ENCODE results near the gene GLIS1.
"Not testable (repeated sequence)": the region's sequence is repeated elsewhere in the genome, so short reads cannot be mapped to it uniquely, and the experiment has no call there.

GLIS1 gene

DNA sequence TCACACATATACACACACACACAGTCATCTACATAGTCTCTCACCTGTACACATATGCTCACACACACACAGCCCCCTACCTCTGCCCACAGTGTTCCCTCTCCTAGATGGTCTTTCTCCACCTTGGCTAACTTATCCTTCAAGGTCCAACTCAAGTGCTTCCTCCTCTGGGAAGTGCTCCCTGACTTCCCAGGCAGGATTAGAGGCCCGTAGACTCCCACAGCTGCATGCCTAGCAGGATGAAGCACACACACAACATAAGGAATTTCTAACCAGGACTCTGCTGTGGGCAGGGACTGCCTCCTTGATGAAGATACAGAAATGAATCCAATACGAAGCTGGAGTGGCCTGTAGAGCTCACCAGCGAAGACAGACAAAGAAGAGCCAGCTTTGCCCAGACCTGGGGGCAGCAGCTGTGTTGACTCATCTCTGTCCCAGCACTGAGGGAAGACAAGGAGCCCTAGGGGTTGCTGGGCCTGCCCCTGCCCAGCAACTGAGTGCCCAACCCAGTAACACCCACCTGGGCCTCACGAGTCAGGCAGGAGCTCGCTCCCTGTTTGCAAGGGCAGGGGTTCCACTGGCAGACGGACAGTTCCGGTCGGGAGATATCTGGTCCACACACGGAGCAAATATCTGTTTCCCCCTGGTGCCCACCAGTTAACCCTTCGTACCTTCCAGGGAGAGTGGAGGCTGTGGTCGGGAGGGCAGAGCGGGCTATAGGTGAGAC lies 178.9 kb downstream of the GLIS1 start:
- no peak for DNase-seq (ENCODE audit: low spot score)

DNA sequence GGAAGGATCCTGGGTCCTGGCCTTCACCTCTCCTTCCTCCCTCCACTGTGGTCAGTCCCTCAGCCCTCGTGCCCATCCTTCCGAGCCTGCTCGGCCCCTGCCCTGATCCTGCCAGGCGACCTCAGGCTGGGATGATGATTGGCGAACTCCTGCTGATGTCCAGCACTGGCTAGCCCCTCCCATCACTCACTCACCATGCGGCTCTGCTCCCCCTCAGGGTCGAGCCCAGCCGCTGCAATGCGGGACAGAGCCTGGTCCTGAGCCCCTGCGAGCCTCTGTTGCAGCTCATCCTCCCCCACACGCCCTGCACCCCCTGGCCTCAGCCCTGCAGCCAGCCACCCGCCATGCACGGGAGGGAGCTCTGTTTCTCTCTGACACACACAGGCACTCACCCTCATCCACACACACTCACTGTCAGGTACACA lies 179.6 kb downstream of the GLIS1 start:
- no peak for DNase-seq (ENCODE audit: low spot score)

GRCh38 chr1:53558739-53559315 lies 180.1 kb downstream of the GLIS1 start:
- no peak for DNase-seq (ENCODE audit: low spot score)

DNA sequence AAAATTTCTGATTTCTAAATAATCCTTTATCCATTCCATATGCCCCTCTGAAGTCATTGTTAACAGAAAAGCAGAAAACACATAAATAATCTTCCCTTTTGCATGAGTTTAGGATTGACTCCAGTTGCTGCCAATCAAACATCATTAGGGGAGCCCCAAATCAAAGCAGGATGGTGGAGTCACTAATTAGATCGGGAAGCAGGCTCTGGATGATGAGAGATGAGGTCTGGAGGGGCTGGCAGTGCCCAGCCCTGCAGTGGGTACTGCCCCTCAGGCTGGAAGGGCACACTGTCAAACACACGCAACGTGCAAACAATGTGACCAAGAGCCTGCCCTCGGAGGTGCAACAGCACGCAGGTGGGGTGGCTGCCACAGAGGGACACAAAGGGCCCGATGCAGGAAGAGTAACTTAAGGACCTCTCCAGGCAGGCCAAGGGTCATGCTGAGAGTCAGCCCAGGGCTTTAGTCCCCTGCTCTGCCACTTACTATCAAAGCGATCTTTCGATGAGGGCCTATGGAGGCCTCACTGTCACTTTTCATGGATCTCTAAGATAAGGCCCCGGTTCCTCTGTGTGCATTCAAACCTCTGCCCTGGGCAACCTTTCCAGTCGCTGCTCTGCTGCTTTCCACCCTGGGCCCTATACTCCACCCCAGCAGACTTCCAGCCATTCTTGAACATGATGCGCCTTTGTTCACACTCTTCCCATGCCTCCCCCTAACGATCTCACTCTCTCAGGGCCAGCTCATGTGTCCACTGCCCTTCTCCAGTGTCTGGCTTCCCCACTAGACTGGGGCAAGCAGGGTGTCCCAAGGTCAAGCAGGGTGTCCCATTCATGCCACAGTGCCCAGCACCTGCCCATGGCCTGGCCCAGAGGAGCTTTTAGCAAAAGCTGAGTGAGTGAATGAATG lies 180.9 kb downstream of the GLIS1 start:
- DNase-seq (ENCODE audit: low spot score), result no peak

DNA sequence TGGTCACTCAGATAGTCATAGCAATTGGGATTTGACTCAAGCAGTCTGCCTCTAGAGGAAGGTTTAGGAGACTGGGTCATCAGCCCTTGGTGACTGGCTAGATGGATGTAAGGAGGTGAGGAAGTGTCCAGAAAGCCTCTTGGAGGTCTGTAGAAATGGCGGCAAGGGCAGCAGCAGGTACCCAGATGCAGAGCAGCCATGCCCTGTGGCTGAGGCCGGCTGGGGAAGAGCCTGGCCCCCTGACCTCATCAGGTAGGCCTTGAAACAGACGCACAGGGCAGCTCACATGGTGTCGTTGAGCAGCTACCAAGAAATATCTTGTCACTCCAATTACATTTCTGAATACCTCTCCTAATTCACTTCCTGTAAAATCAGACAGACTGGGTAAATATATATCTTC lies 181.6 kb downstream of the GLIS1 start:
- no peak for DNase-seq (ENCODE audit: low spot score)

GRCh38 chr1:53556657-53557227 lies 182.2 kb downstream of the GLIS1 start:
- DNase-seq (ENCODE audit: low spot score), result no peak

- not testable (repeated sequence) for DNase-seq (ENCODE audit: low spot score)
Observed at GRCh38 chr1:53555620-53556326, 183.2 kb downstream of the GLIS1 start.

GRCh38 chr1:53554592-53555305 lies 184.2 kb downstream of the GLIS1 start:
- no peak for DNase-seq (ENCODE audit: low spot score)

- no peak for DNase-seq (ENCODE audit: low spot score)
Observed at GRCh38 chr1:53553734-53554509, 185.0 kb downstream of the GLIS1 start.

GRCh38 chr1:53552981-53553733 lies 185.8 kb downstream of the GLIS1 start:
- no peak for DNase-seq (ENCODE audit: low spot score)

DNA sequence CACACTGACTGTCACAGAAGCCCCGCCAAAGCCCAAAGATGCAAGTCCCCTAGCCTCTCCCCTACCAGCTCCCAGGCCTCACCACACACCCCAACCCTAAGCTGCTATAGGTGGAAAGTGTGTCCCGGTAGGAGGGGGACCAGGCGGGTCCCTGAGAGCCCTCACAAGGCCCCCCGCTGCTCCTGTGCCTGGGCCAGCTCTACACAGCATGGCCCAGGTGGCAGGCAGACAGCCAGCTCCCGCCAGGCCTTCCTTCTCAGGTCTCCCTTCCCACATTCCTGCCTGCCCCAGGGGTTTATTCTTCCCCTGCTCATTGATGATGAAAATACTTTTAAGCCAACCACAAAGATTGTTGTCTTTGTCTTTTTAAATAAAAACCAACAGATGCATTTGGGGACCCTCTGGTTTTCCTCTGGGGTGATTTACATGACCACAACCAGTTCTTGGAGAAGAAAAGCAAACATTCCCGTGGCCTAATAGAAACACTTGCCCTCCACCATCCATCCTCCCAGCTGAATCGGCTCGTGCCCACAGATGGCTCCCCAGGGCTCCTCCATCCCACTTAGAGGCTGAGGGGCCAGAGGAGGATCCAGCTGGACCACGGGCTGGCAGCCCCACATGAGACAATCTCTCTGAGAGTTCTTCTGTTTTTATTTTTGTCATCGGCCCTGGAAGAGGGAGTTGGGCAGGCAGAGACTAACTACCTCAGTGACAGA lies 186.7 kb downstream of the GLIS1 start:
- DNase-seq (ENCODE audit: low spot score), result no peak

- DNase-seq (ENCODE audit: low spot score), result no peak
Observed at GRCh38 chr1:53551428-53551995, 187.5 kb downstream of the GLIS1 start.

DNA sequence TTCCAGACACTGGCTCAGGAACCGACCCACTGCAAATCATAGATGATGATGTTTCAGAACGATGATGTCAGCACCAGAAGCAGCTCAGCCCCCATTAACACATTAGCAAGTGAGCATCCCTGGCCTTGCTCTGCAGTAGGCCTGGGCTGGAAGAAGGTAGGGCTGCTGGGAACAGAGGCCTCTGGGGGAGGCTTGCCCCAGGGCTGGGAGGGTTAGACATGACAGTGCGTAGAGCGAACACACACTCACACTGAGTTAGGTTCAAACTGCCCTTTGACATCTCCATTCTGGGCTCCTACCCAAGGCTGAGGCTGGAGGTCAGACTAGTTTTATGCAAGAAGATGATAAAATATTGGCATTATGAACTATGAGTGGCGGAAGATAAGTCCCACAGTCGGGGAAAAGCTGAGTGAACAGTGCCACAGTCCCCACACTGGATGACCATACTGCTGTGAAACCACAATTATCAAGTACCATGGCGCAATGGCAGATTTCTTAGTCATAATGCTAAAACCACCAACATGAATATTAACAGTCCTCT lies 188.7 kb downstream of the GLIS1 start:
- no peak for DNase-seq (ENCODE audit: low spot score)

DNA sequence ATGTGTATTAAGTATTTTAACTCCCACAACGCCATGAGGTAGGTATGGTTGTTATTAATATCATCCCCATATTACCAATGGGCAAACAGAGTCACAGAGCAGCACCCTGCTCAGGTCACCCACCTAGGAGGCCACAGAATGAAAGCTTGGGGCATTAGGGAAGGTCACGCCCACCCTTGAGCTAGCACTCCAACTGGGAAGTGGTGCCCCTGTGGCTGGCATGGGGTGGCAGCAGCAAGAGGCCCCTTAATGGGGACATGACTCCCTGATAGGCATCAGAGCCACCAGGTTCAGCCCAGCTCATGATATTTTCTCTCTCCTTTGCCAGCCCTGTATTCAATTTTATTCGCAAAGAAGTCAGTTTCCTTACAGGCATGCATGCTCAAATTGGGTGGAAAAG lies 189.2 kb downstream of the GLIS1 start:
- no peak for DNase-seq (ENCODE audit: low spot score)

DNA sequence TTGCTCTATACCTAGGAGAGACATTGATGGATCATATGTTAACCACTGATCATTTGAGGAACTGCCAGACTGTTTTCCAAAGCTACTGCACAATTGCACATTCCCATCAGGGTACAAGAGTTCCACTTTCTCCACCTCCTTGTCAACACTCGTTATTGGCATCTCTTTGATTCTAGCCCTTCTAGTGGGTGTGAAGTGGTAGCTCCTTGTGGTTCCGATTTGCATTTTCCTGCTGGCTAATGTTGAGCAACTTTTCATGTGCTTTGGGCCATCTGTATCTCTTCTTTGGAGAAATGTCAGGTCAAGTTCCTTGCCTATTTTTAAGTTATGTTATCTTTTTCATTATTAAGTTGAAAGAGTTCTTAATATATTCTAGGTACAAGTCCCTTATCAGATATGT lies 189.7 kb downstream of the GLIS1 start:
- DNase-seq (ENCODE audit: low spot score), result no peak

DNA sequence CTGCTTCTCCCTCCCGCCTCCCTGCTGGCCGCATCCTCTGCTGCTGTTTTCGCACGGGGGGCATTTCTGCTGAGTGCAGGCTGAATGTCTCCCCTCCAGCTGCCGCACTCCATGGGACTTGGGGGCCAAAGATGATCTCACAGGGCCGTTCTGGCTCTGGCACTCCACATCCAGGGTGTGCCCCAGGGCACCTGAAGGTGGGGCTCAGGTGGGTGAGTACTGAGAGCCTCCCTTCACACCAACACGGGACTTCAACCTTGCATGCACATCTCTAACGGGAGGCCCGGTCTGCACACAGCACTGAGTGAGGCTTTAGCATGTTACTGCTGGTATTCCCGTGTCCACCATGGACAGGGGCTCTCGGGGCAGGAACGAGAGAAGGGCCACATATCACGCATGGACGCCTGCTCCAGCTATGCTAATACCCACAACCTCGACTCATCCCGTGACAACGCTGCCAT lies 190.9 kb downstream of the GLIS1 start:
- DNase-seq (ENCODE audit: low spot score), result no peak

GRCh38 chr1:53547231-53547790 lies 191.7 kb downstream of the GLIS1 start:
- DNase-seq (ENCODE audit: low spot score), result no peak

Measured in LoVo (cell line).